GM19324 (cell line): Measurements from ENCODE around the gene CREBBP.

Experiments used
- ATAC-seq: cut with Tn5 transposase; IDR thresholded peaks from one replicate; pipeline ENCODE4 v1.9.1; 2021; ENCODE audit warnings: mild to moderate bottlenecking, moderate library complexity; ENCODE audit not compliant: unreplicated experiment, low FRiP score

Gene CREBBP

GRCh38 chr16:3829631-3830536 is 50.6 kb downstream of the CREBBP start:
- ATAC-seq = no peak

- ATAC-seq = no peak
These were observed 54.6 kb downstream of the CREBBP start for GRCh38 chr16:3825940-3826339.

- ATAC-seq = no peak
These were observed 55.4 kb downstream of the CREBBP start for GRCh38 chr16:3825103-3825502.

- no peak for ATAC-seq
These were observed 56.3 kb downstream of the CREBBP start for GRCh38 chr16:3824121-3824795.

- ATAC-seq = no peak
These were observed 57.1 kb downstream of the CREBBP start for GRCh38 chr16:3823427-3823826.

- no peak for ATAC-seq
These were observed 58.0 kb downstream of the CREBBP start for GRCh38 chr16:3822366-3823045.

- ATAC-seq = no peak
These were observed 59.3 kb downstream of the CREBBP start for GRCh38 chr16:3821184-3821583.

- no peak for ATAC-seq
These were observed 60.5 kb downstream of the CREBBP start for GRCh38 chr16:3819746-3820724.

GRCh38 chr16:3819175-3819527 is 61.4 kb downstream of the CREBBP start:
- ATAC-seq = no peak

GRCh38 chr16:3816326-3816725 is 64.2 kb downstream of the CREBBP start:
- ATAC-seq = no peak

- ATAC-seq = no peak
These were observed 65.8 kb downstream of the CREBBP start for GRCh38 chr16:3814755-3815154.

- no peak for ATAC-seq
These were observed 67.9 kb downstream of the CREBBP start for GRCh38 chr16:3812469-3813172.

- no peak for ATAC-seq
These were observed 69.7 kb downstream of the CREBBP start for GRCh38 chr16:3810818-3811217.

- ATAC-seq = no peak
These were observed 70.3 kb downstream of the CREBBP start for GRCh38 chr16:3810198-3810664.

GRCh38 chr16:3808308-3809063 is 72.0 kb downstream of the CREBBP start:
- ATAC-seq = no peak

- no peak for ATAC-seq
These were observed 72.9 kb downstream of the CREBBP start for GRCh38 chr16:3807425-3808123.

GRCh38 chr16:3804426-3805016 is 76.0 kb downstream of the CREBBP start:
- no peak for ATAC-seq
